Superior temporal gyrus (tissue), 1 donor: Measurements from ENCODE around the gene SLC37A1.
"Not testable (repeated sequence)": the region's sequence is repeated elsewhere in the genome, so short reads cannot be mapped to it uniquely, and the experiment has no call there.

Source experiments
- DNase-seq: peaks from one replicate; pipeline ENCODE4 v3.0.0-alpha.2; 2016; ENCODE audit errors: extremely low spot score

SLC37A1 gene

GRCh38 chr21:42513151-42513984 is at the start of gene SLC37A1:
TSS of gene SLC37A1 (plus strand) at chr21:42513852. CDS start at chr21:42518455, 4,603 bp downstream.
- DNase-seq = no peak

- peak; percentile 80 for DNase-seq
Observed at GRCh38 chr21:42463861-42464515, 49.7 kb upstream of the SLC37A1 start.

- no peak for DNase-seq
Observed at GRCh38 chr21:42465008-42465802, 48.4 kb upstream of the SLC37A1 start.

- no peak for DNase-seq
Observed at GRCh38 chr21:42465803-42466127, 47.9 kb upstream of the SLC37A1 start.

GRCh38 chr21:42466700-42467099 is 47.0 kb upstream of the SLC37A1 start:
- no peak for DNase-seq

- DNase-seq = no peak
Observed at GRCh38 chr21:42467140-42467983, 46.3 kb upstream of the SLC37A1 start.

- no peak for DNase-seq
Observed at GRCh38 chr21:42468491-42469131, 45.0 kb upstream of the SLC37A1 start.

- no peak for DNase-seq
Observed at GRCh38 chr21:42469272-42469671, 44.4 kb upstream of the SLC37A1 start.

- not testable (repeated sequence) for DNase-seq
Observed at GRCh38 chr21:42469726-42470125, 43.9 kb upstream of the SLC37A1 start.

GRCh38 chr21:42471206-42471605 is 42.4 kb upstream of the SLC37A1 start:
- DNase-seq = no peak

GRCh38 chr21:42471716-42472330 is 41.8 kb upstream of the SLC37A1 start:
- DNase-seq = no peak

GRCh38 chr21:42472521-42472920 is 41.1 kb upstream of the SLC37A1 start:
- DNase-seq = no peak

- no peak for DNase-seq
Observed at GRCh38 chr21:42473498-42474042, 40.1 kb upstream of the SLC37A1 start.

- no peak for DNase-seq
Observed at GRCh38 chr21:42474043-42474831, 39.4 kb upstream of the SLC37A1 start.

- DNase-seq = no peak
Observed at GRCh38 chr21:42475036-42475435, 38.6 kb upstream of the SLC37A1 start.

- DNase-seq = no peak
Observed at GRCh38 chr21:42475526-42476387, 37.9 kb upstream of the SLC37A1 start.

- DNase-seq = no peak
Observed at GRCh38 chr21:42476388-42477331, 37.0 kb upstream of the SLC37A1 start.
